ENCODE measurements around the gene ZCCHC9.
"Not testable (repeated sequence)": the region's sequence is repeated elsewhere in the genome, so short reads cannot be mapped to it uniquely, and the experiment has no call there.

Gene ZCCHC9

DNA sequence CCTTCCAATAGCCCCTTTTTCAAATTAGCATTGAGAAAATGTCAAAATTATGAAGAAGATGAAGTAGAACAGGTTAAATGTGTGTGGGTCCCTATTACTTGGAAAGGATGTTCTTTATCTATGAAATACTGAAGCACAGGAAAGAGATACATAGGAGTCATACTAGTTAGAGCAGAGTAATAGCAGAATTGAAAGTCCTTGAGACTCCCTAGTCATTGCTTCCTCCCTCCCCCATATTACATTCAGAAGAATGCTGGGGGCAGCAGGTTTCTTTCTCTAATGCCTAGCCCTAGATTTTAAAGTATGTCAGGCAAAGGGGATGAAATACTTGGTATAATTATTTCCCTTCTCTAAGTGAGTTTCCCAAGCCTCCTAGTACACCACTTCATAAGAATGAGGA lies 4.4 kb downstream of the ZCCHC9 start:
- no peak for DNase-seq (ENCODE audit: low spot score)

DNA sequence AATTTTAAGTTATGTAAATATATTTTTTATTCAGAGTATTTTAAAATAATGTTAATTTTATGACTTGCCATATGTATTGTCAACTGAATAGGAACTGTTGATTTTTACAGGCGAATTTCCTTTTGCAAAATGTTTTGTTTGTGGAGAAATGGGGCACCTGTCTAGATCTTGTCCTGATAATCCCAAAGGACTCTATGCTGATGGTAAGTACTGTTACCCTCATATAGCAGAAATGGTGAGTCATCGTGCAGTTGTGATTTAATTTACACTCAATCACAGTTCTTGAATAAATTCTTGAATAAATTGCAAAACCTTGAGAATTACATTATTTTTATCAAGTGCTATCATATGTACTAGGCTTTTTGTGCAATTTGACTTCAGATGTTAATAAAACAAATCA lies 7.4 kb downstream of the ZCCHC9 start:
- no peak for DNase-seq (ENCODE audit: low spot score)

DNA sequence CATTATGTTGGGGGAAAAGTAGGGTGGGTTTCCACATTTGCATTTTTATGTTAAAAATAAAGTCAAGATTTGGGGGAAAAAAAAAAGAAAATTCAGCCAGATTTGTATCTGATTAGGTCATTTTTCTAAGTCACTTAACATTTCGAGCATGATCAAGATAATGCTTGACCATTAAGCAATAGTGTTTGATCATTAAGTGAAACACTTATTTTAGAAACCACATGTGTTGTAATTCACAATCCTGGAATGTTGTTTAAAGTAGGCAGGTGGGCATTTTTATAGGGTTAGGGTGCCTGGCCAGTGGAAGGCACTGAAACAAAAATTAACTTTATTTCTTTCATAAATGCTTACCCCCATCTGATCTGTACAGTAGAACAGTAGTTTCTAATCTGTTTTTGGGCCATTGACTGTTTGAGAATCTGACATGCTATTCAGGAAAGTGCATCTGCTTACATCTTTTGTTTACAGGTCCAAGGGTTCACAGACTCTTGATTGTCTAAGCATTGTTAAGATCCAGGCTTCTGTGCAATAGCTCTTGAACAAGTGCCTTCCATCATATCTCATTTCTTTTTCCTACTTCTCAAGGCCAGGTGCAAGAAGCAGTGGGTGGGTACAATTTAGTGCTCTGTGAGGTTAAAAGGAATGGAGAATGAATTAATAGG lies 9.1 kb downstream of the ZCCHC9 start:
- no peak for DNase-seq (ENCODE audit: low spot score)

DNA sequence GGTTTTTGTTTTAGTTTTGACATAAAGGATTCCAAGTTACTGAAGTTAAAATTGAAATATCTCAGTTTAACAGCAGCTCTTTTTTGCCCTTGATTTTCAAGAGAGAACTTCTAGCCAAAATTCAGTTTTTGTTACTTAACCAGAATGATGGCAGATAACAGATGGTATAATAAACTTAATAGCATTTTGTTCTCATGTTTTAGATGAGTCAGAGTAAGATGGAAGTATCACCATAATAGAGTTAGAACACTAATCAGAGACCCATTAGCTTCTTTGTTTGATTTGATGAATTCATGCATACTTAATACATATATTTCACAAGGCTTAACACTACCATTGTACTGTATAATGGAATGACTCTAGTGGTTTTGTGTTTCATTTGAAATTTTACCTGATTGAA lies 11.9 kb downstream of the ZCCHC9 start:
- DNase-seq (ENCODE audit: low spot score) = no peak

DNA sequence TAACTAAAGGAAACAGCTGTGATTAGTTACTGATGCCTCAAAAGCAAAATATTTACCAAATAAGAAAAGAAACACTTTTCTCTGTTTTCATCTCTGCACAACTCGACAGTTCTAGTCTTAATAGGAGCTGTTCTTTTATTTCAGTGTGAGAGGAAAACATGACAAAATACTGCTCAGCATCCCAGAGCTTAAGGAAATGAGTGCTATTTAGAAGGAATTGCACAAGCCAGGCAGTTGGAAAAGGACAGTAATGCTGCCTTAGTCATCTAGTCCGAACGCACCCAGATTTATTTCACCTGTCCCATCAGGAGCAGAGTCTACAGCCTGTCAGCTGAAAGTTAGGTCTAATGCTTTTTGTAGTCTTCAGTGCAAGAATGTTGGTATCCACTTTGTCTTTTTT lies 12.3 kb downstream of the ZCCHC9 start:
- no peak for DNase-seq (ENCODE audit: low spot score)

DNA sequence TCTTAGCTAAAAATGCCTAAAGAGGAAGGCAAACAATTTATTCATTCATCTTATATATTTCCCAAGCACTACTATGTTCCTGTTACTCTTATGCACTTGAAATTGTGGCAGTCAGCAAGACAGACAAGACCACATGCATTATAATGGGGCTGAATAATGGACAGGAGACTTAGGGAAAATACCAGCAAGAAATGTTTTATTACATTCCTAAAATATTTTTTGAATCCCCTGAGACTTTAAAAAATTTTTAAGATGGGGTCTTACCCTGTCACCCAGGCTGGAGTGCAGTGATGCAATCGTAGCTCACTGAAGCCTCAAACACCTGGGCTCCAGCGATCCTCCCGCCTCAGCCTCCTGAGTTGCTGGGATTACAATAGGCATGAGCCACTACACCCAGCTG lies 13.2 kb downstream of the ZCCHC9 start:
- DNase-seq (ENCODE audit: low spot score) = no peak

DNA sequence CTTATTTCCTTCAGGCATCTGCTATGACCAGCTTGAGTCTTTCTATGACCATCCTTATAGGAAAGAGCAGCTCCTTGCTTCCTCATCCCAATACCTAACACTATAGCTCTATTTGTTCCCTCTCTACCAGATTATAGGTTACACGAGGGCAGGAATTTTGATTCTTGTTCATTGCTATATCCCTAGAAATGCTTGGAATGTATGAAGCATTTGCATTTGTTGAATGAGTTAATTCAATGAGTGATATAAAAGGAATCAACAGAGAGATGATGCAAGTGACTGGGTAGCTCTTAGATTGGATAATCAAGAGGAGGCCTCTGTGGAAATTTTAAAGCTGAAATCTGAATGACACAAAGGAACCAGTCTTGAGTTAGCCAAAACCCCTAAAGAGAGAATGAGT lies 13.9 kb downstream of the ZCCHC9 start:
- no peak for DNase-seq (ENCODE audit: low spot score)

DNA sequence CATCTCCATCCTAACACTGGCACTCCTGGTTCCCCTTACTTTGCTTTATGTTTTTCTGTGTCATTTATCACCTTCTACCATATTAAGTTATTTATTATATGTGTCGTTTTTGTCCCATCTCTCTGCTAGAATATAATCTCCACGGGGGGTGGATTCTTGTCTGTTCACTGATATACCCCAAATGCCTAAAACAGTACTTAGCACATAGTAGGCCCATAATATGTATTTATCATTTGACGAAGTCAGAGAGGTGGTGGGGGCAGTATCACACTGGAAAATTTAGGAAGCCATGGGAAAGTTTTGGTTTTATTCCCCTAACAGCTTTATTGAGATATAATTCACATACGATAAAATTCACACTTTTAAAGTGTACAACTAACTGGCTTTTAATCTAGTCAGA lies 14.4 kb downstream of the ZCCHC9 start:
- no peak for DNase-seq (ENCODE audit: low spot score)

DNA sequence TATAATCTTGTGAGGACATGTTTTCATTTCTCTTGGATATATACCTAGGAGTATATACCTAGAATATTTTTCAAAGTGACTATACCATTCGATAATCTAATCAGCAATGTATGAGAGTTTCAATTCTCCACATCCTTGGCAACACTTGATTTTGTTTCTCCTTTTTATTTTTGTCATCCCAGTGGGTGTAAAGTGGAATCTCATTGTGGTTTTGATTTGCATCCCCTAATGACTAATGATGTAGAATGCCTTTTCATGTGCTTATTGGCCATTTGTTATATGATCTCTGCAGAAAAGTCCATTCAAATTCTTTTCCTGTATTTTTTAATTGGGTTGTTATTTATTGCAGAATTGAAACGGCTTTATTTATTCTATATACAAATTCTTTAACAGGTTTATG lies 15.2 kb downstream of the ZCCHC9 start:
- DNase-seq (ENCODE audit: low spot score) = no peak

DNA sequence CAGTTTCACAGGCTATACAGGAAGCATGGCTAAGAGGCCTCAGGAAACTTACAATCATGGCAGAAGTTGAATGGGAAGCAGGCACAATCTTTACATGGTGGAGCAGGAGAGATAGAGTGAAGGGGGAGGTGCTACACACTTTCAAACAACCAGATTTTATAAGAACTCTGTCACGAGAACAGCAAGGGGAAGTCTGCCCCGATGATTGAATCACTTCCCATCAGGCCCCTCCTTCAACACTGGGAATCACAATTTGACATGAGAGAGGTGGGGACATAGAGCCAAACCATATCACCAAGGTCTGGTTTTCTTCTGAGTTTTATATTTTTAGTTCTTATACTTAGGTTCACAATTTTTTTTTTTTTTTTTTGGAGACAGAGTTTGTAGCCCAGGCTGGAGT lies 16.1 kb downstream of the ZCCHC9 start:
- DNase-seq (ENCODE audit: low spot score) = no peak

DNA sequence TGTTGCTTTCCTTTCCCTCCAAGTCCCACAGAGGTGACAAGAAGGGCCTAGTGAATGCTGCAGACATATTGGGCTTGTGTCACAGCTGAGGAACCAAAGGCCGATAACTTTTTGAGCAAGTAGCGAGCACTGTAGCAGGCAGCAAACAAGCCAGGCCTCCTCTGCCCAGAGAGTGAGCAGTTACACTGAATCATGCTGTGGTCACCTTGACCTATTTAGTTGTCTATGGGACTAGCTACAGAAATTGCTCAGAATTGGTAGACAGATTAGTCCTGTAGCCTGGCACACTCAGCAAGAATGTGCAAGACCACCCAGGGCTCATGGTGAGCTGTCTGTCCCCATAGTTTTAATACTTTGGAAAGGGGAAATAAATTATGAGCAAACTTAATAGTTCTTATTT lies 25.2 kb downstream of the ZCCHC9 start:
- DNase-seq (ENCODE audit: low spot score) = no peak

DNA sequence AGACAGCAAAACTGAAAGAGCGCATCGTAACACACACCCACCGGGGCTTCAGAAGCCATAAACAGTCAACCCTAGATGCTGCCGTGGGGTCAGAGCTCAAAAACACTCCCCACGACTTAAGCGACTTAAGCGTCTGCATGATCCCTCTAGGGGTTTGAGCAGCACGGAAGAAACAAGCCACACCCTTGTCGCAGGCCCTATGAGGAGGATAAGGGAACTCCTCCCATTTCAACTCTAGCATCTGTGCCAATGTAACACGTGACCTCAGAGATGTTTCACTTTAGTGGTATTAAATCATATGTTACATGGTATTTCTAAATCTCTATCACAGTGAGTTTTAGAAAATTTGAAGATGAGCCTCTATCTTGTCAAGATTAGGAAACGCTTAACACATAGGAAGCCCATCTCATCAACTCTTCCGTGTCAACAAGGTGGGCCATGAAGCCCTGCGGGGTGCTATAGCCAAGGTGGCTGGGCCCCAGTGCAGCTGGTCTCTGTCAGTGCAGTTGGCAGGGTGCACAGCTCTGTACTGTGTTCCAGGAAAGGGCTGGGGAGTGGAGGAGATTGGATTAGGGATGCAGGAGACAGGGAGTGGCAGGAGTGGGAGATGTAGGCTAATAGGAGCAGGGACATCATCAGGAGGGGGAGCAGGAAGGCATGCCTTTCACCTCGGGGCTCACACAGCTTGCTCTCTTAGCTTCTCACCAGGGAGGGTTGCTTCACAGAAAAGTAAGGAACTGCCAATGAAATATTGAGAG lies 33.1 kb downstream of the ZCCHC9 start:
- no peak for DNase-seq (ENCODE audit: low spot score)

DNA sequence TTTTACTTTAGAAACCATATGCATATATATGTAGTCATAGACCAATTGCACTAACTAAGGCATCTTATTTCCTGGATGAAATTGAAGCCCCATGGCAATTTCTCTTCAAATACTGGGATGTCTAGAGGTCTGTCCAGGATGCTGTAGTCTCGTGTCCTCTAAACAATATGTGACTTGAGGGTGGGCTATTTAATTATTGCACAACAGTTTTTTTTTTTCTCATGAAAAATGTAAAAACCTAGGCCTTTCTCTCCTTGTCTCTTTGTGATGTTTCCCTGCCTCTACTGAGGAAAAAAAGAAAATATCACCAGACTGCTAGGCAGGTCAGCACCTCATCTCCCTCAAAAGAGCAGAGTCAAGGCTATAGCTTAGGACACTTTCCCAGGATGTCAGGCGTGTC lies 34.6 kb downstream of the ZCCHC9 start:
- DNase-seq (ENCODE audit: low spot score) = no peak

DNA sequence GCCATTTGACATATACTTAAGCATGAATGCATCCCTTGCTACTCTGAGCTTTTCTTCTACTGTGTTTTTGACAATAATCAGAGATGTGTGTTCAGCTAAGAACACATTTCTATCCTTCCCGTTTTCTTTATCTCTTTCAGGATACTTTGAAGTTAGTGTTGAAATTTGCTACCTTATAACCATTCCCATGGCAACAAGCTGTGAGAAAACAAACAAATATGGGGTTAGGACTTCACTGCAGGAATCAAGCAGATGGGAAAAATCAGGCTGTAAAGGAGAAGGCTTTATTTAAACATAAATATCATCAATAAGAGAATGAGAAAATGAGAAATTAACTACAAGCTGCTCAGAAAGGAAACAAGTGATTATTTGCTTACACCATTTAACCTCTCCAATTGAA lies 35.2 kb downstream of the ZCCHC9 start:
- DNase-seq (ENCODE audit: low spot score) = no peak

DNA sequence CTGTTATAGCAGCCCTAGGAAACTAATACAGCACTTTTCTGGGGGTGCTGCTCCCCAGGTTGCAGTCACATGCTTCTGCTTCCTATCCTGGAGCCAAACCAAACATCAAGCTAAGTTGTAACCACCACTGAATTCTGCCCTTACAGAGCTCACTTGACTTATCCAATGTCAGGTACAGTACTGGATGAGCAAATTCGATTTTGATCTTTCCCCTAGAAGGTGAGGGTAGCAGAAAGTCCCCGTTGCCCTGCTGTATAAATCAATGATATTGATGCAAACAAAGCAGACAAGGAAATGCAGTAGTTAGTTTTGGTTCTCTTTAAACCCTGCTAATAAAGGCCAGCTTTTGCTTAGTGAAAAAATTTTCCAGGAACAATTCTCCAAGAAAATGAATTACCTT lies 36.4 kb downstream of the ZCCHC9 start:
- no peak for DNase-seq (ENCODE audit: low spot score)

DNA sequence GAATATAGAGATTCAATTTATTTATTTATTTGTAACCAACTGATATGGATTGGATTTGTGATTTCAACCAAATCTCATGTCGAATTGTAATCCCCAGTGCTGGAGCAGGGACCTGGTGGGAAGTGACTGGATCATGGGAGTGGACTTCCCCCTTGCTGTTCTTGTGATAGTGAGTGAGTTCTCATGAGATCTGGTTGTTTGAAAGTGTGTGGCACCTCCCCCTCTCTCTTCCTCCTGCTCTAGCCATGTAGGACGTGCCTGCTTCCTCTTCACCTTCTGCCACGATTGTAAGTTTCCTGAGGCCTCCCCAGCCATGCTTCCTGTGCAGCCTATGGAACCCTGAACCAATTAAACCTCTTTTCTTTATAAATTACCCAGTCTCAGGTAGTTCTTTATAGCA lies 36.8 kb downstream of the ZCCHC9 start:
- DNase-seq (ENCODE audit: low spot score) = not testable (repeated sequence)

DNA sequence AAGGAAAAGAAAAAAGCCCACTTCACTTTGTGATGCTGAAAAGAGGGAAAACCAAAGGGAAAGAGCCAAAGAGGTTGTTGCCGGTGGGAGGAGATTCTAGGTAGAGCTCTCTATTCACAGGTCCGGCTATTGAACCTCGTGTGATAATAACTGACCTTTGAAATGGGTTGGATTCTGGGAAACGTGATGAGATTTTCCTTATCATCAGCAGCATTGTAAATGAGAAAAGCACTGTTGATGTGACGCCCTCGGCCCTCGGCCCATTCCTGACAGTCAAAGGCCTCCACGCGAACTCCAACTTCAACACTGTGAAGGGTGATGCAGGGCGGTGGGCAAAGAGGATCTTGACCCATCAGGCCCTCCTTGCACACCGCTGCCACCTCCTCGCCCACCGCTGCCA lies 43.3 kb downstream of the ZCCHC9 start:
- no peak for DNase-seq (ENCODE audit: low spot score)

DNA sequence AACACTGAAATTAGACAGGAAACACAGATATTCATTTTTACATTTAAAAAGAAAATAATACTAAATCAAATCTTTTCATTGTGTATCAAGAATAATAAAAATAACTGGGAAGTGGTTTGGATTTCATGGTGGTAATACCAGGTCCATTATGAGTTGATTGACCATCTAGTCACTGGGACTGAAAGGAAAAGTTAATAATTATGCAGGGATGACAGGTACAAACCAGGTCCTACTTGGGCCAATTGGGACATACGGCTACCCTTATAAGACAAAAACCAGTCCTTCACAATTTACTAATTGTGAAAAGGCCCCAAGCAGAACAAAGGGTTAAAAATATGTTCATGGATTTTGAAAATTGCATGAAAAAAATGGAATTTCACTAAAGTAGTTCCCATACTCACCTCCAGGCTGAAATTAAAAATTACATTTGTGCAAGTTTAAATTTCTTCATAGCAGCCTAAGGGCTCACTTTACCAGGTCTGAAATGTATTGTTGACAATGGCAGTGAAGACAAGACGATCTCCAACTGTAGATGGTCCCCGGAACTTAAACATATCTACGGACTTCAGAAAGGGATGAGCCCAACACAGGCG lies 44.1 kb downstream of the ZCCHC9 start:
- DNase-seq (ENCODE audit: low spot score) = no peak

DNA sequence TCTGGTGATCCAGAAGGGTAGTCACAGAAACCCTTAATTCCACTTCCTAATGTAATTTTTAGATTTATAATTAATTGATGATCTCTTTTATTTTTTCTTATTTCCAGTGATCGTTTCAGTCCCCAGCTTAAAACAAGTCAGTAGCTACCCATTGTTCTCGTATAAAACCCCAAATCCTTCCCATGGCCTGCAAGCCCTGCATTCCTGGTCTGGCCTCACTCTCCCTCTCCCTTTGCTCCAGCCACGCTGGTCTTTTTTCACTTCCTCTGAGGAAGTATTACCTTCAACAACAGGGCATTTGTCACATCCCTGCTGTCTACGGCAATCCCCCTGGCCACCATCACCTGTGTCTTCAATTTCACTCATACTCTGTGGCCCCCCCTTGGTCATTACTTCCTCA lies 47.8 kb downstream of the ZCCHC9 start:
- DNase-seq (ENCODE audit: low spot score) = no peak

DNA sequence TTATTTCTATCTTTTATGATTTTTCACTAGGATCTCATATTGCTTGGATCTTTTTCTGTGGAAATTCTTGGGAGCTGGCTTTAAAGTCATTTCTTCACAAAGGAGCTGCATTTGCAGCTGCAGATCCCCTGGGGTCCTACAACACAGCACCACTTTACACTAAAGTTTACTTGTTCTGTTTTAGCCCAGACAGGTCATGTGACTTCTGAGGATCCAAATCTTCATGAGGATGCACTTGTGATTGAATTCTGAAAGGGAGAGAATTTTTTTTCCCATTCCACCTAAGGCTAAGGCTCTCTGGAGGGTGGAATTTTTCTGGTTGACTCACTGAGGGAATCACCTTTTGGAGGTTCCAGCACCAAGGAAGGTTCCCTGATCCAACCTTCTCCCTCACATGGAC lies 49.1 kb downstream of the ZCCHC9 start:
- no peak for DNase-seq (ENCODE audit: low spot score)

DNA sequence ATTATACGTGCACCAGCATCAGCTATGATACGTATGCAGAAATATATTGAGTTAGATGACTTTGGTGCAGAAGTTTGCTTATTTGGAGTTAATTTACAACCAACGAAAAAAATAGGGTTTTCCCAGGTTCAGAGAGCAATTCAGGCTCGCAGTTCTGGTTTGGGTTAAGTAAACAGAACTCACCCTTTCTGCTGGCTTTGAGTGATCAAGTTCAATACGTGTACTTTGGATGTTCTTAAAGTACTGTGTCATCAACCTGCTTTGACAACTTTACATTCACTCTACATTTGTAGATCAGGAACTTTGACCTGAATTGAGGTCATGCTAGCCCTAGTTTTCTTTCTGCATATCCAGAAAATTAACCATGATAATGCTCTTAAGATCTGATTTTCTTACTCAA lies 51.8 kb downstream of the ZCCHC9 start:
- no peak for DNase-seq (ENCODE audit: low spot score)

DNA sequence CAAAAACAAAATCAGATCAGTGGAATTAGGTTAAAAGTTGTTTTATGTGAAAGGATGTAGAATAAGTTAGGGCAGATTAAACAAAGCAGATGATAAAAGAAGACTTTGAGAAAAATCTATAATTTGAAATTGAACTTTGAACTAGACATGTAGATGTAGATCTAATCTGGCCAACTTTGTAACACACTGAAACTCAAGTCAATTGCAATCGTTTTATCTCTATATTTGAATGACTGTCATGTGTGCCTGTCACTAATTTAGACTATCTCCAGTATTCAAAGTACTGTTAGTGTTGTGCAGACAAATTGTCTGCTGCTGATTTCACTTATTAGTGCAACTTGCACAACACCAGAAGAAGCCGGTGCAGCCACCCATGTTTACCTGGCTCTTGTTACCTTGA lies 52.7 kb downstream of the ZCCHC9 start:
- no peak for DNase-seq (ENCODE audit: low spot score)
